Astrocyte (in vitro differentiated cells and primary cell): Measurements from ENCODE around the gene F8.
"Not testable (repeated sequence)": the region's sequence is repeated elsewhere in the genome, so short reads cannot be mapped to it uniquely, and the experiment has no call there.

Source experiments
- CTCF ChIP-seq: IDR thresholded peaks from 2 replicates; pipeline ENCODE4 v1.5.1; 2011; ENCODE audit warnings: low read depth, mild to moderate bottlenecking, inconsistent platforms, low read length, moderate library complexity; ENCODE audit not compliant: insufficient read depth
- EZH2 ChIP-seq: IDR thresholded peaks from 2 replicates; pipeline ENCODE4 v1.6.1; 2012; ENCODE audit warnings: mild to moderate bottlenecking, low read length, inconsistent platforms; ENCODE audit not compliant: insufficient read depth

DNA sequence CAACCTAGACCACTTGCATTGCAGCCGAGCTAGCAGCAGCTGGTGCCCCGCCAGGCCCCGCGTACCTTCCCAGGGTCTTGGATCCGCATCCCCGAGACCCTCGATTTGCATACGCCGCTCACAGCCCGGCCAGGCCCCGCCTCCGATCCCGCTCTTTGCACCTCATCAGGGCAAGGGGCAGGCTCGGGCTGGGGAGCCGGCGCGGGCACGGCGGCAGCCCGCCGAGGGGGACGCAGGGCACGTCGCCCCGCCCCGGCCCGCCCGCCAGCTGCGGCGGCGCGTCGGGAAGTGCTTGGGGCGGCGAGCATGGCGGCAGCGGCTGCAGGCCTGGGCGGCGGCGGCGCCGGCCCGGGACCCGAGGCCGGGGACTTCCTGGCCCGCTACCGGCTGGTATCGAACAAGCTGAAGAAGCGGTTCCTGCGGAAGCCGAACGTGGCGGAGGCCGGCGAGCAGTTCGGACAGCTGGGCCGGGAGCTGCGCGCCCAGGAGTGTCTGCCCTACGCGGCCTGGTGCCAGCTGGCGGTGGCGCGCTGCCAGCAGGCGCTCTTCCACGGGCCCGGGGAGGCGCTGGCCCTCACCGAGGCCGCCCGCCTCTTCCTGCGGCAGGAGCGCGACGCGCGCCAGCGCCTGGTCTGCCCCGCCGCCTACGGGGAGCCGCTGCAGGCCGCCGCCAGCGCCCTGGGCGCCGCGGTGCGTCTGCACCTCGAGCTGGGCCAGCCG, 136.3 kb downstream of the F8 start, which contains the start of gene F8A1:
- not testable (repeated sequence) for TF ChIP-seq CTCF, EZH2
